KMS-11 (cell line): ENCODE results near the gene PROM2.

Source experiments
- H2AFZ ChIP-seq: fragments of 200-600 bp; sonication (generic); 2 replicates; pipeline ENCODE4 v1.6.1; 2016; ENCODE audit warnings: antibody characterized with exemption, mixed run types, low read depth
- H3K27ac ChIP-seq: fragments of 200-600 bp; sonication (generic); 2 replicates; pipeline ENCODE4 v1.6.1; 2016; ENCODE audit warnings: mild to moderate bottlenecking, mixed run types
- H3K27me3 ChIP-seq: fragments of 200-600 bp; sonication (generic); 2 replicates; pipeline ENCODE4 v1.6.1; 2017; ENCODE audit warnings: mild to moderate bottlenecking, low read depth, mixed run types, moderate library complexity; ENCODE audit not compliant: insufficient read depth
- H3K36me3 ChIP-seq: fragments of 200-600 bp; sonication (generic); 2 replicates; pipeline ENCODE4 v1.6.1; 2017; ENCODE audit warnings: mild to moderate bottlenecking, mixed run types; ENCODE audit not compliant: insufficient read depth
- H3K4me1 ChIP-seq: fragments of 200-600 bp; sonication (generic); 2 replicates; pipeline ENCODE4 v1.6.1; 2016; ENCODE audit warnings: mild to moderate bottlenecking, low read depth, mixed run types; ENCODE audit not compliant: poor library complexity, severe bottlenecking
- H3K4me2 ChIP-seq: fragments of 200-600 bp; sonication (generic); 2 replicates; pipeline ENCODE4 v1.7.0; 2016; ENCODE audit warnings: mild to moderate bottlenecking, mixed run types
- H3K4me3 ChIP-seq: fragments of 200-600 bp; sonication (generic); IDR thresholded peaks from 2 replicates; pipeline ENCODE4 v1.6.1; 2017; ENCODE audit warnings: low read depth, low read length, mixed read lengths; ENCODE audit not compliant: insufficient read depth
- H3K79me2 ChIP-seq: fragments of 200-600 bp; sonication (generic); 2 replicates; pipeline ENCODE4 v1.6.1; 2016; ENCODE audit warnings: low read depth, mixed run types; ENCODE audit not compliant: insufficient read depth
- H3K9ac ChIP-seq: fragments of 200-600 bp; sonication (generic); 2 replicates; pipeline ENCODE4 v1.6.1; 2016; ENCODE audit warnings: mild to moderate bottlenecking, mixed run types
- H4K20me1 ChIP-seq: fragments of 200-600 bp; sonication (generic); 2 replicates; pipeline ENCODE4 v1.6.1; 2016; ENCODE audit warnings: mild to moderate bottlenecking, mixed run types; ENCODE audit not compliant: insufficient read depth
- CTCF ChIP-seq: fragments of 200-600 bp; sonication (generic); conservative IDR thresholded peaks from 2 replicates; pipeline ENCODE4 v1.6.1; 2017; ENCODE audit warnings: low read depth, mild to moderate bottlenecking, antibody characterized with exemption, low read length, moderate library complexity, mixed read lengths

Gene PROM2

GRCh38 chr2:95313296-95314131 is 39.3 kb downstream of the PROM2 start:
- no peak for TF ChIP-seq CTCF
- no peak overlapping the region for H3K4me2 ChIP-seq
- no peak overlapping the region for H3K4me3 ChIP-seq
- H3K79me2 ChIP-seq, result no peaks in the 10 kb centered on the region
- no peak overlapping the region for H3K9ac ChIP-seq
- H3K27me3 ChIP-seq, result no peaks in the 10 kb centered on the region
- no peaks in the 10 kb centered on the region for H3K36me3 ChIP-seq
- no peaks in the 10 kb centered on the region for H4K20me1 ChIP-seq
- H2AFZ ChIP-seq, result no peak overlapping the region
- no peaks in the 10 kb centered on the region for H3K4me1 ChIP-seq
- H3K27ac ChIP-seq, result no peak overlapping the region

- Histone ChIP-seq H3K79me2 (no peaks in the 10 kb centered on the region), H4K20me1 (no peaks in the 10 kb centered on the region), H3K36me3 (no peaks in the 10 kb centered on the region), H3K9ac (no peak overlapping the region), H3K4me3 (no peak overlapping the region), H2AFZ (no peak overlapping the region), H3K27ac (no peak overlapping the region), H3K27me3 (no peaks in the 10 kb centered on the region), H3K4me2 (no peak overlapping the region), H3K4me1 (no peaks in the 10 kb centered on the region)
- TF ChIP-seq CTCF, result no peak
Observed at GRCh38 chr2:95314598-95314963, 40.3 kb downstream of the PROM2 start.

GRCh38 chr2:95314964-95315611 is 40.8 kb downstream of the PROM2 start:
- Histone ChIP-seq H4K20me1 (no peaks in the 10 kb centered on the region), H3K36me3 (no peaks in the 10 kb centered on the region), H3K79me2 (no peaks in the 10 kb centered on the region), H3K4me3 (no peak overlapping the region), H2AFZ (no peak overlapping the region), H3K4me2 (no peak overlapping the region), H3K4me1 (no peaks in the 10 kb centered on the region), H3K27ac (no peak overlapping the region), H3K9ac (no peak overlapping the region), H3K27me3 (no peaks in the 10 kb centered on the region)
- no peak for TF ChIP-seq CTCF

GRCh38 chr2:95315801-95316411 is 41.7 kb downstream of the PROM2 start:
- Histone ChIP-seq H3K4me2 (no peak overlapping the region), H4K20me1 (no peaks in the 10 kb centered on the region), H3K9ac (no peak overlapping the region), H3K4me1 (no peaks in the 10 kb centered on the region), H3K36me3 (no peaks in the 10 kb centered on the region), H3K27ac (no peak overlapping the region), H3K4me3 (no peak overlapping the region), H3K27me3 (no peaks in the 10 kb centered on the region), H3K79me2 (no peaks in the 10 kb centered on the region), H2AFZ (no peak overlapping the region)
- no peak for TF ChIP-seq CTCF
